Lung (tissue), 12 donors: ENCODE results near the gene C1orf52. TPM values are rescaled to one million over a fixed set of nuclear protein-coding genes. Genes with fewer than 3 reads are reported as not detected.

ENCODE experiments used
- ATAC-seq: fragments of 200-7000 bp; cut with Tn5 transposase; one replicate; pipeline ENCODE4 v1.9.1; 2020; ENCODE audit warnings: moderate number of reproducible peaks; ENCODE audit not compliant: insufficient read depth, low FRiP score
- DNase-seq, 3 donors: peaks; one replicate each; pipeline ENCODE4 v3.0.0-alpha.2; 2013 to 2017
- H3K27ac ChIP-seq, 2 donors: one replicate each; pipeline ENCODE4 v1.5.1; 2013; ENCODE audit warnings: mild to moderate bottlenecking in 2 of 2, moderate library complexity in 2 of 2, control low read depth in 1 of 2, inconsistent platforms in 1 of 2, low read depth in 1 of 2, low read length in 1 of 2
- H3K27me3 ChIP-seq, 3 donors: one replicate each; pipeline ENCODE4 v1.5.1; 2013; ENCODE audit warnings: low read length in 2 of 3; ENCODE audit not compliant: control insufficient read depth in 3 of 3, insufficient read depth in 3 of 3
- H3K36me3 ChIP-seq, 4 donors: one replicate each; pipeline ENCODE4 v1.5.1; 2013; ENCODE audit warnings: low read length in 4 of 4, mild to moderate bottlenecking in 1 of 4, moderate library complexity in 1 of 4; ENCODE audit not compliant: control insufficient read depth in 4 of 4, insufficient read depth in 4 of 4
- H3K4me1 ChIP-seq, 5 donors: one replicate each; pipeline ENCODE4 v1.5.1; 2013; ENCODE audit warnings: low read length in 5 of 5, mild to moderate bottlenecking in 2 of 5, moderate library complexity in 1 of 5; ENCODE audit not compliant: control insufficient read depth in 5 of 5, insufficient read depth in 5 of 5
- H3K4me3 ChIP-seq: one replicate; pipeline ENCODE4 v1.5.1; 2013; ENCODE audit warnings: mild to moderate bottlenecking, control low read depth, moderate library complexity
- H3K9ac ChIP-seq, 2 donors: one replicate each; pipeline ENCODE4 v1.5.1; 2013; ENCODE audit warnings: low read length in 2 of 2, control low read depth in 1 of 2; ENCODE audit not compliant: insufficient read depth in 1 of 2
- H3K9me3 ChIP-seq, 4 donors: one replicate each; pipeline ENCODE4 v1.5.1; 2013; ENCODE audit warnings: low read length in 3 of 4, mild to moderate bottlenecking in 1 of 4, moderate library complexity in 1 of 4; ENCODE audit not compliant: control insufficient read depth in 4 of 4, insufficient read depth in 3 of 4
- CTCF ChIP-seq: IDR thresholded peaks from 2 replicates; pipeline ENCODE4 v1.5.1; 2012; ENCODE audit warnings: mild to moderate bottlenecking; ENCODE audit errors: control extremely low read depth, extremely low read depth
- WGBS, 2 donors: extraction: QIAGEN DNeasy Blood & Tissue Kit; methylation state at CpG; one replicate each; pipeline ENCODE4 v1.1.7; 2013; 5-methylcytosine and 5-hydroxymethylcytosine counted together
- polyA plus RNA-seq, 2 donors: library from polyadenylated mRNA; stranded (reverse); fragments of 200-250 nt; gene quantifications; one replicate each; pipeline ENCODE4 v1.2.1, GENCODE V29; 2013
- total RNA-seq, 2 donors: library from RNA; depleted of rRNA in 1 of 2; stranded (reverse); fragments of >200 nt in 1 of 2; gene quantifications; one replicate each; pipeline ENCODE4 v1.2.1, GENCODE V29; 2014 to 2021
- donor health status: control.
- donor health status: control.
- donor health status: Bipolar disorder and iron deficiency.
- donor health status: healthy.
- donor health status: DM: yes; HTN: yes; CAD: no.

Gene C1orf52
- total and polyA plus RNA-seq, 4 donors: 18.8 to 38.2 (median 28.3) TPM

GRCh38 chr1:85277802-85278201 lies 18.3 kb upstream of the C1orf52 start:
- Histone ChIP-seq H3K9me3 (no peaks in the 10 kb centered on the region), H3K4me3 (no peak overlapping the region), H3K9ac (no peak overlapping the region), H3K4me1 (peaks cover 0 to 21% (median 10%) of the 10 kb centered on the region in 5 donors), H3K36me3 (peaks cover 0 to 2% (median under 1%) of the 10 kb centered on the region in 4 donors), H3K27ac (no peak overlapping the region), H3K27me3 (no peaks in the 10 kb centered on the region)
- 60 to 91% methylated on average over 4 of the region's 4 CpGs for WGBS, 2 donors
- DNase-seq (no peak), ATAC-seq (no peak)
- TF ChIP-seq CTCF: no peak

- Histone ChIP-seq H3K27ac (peak overlapping the region; percentile 78 to 95), H3K4me1 (peaks cover 0 to 21% (median 10%) of the 10 kb centered on the region in 5 donors), H3K27me3 (no peaks in the 10 kb centered on the region), H3K4me3 (peak overlapping the region; percentile 38), H3K9ac (peak overlapping the region; percentile 29 to 75), H3K36me3 (peaks cover 0 to 5% (median under 1%) of the 10 kb centered on the region in 4 donors), H3K9me3 (no peaks in the 10 kb centered on the region)
- no peak for TF ChIP-seq CTCF
- ATAC-seq (no peak), DNase-seq (no peak)
- 62 to 67% methylated on average over 11 of the region's 11 CpGs for WGBS, 2 donors
Measured at GRCh38 chr1:85276978-85277639, 17.6 kb upstream of the C1orf52 start.

- Histone ChIP-seq H3K27me3 (no peaks in the 10 kb centered on the region), H3K4me3 (peak within 1 kb of the TSS; percentile 92), H3K27ac (peak within 1 kb of the TSS; percentile 95 to 96), H3K36me3 (peaks cover 0 to 5% (median under 1%) of the 10 kb centered on the region in 4 donors), H3K9ac (peak within 1 kb of the TSS; percentile 93 to 96), H3K9me3 (no peaks in the 10 kb centered on the region), H3K4me1 (peaks cover 0 to 21% (median 10%) of the 10 kb centered on the region in 5 donors)
- WGBS, 2 donors: 0 to 1% methylated on average over 65 to 78 of the region's 78 CpGs
- no peak for TF ChIP-seq CTCF
- ATAC-seq (peak; percentile 97), DNase-seq (peak; percentile 99)
Measured at GRCh38 chr1:85276215-85276977, 16.9 kb upstream of the C1orf52 start, which contains the start of gene BCL10. Gene BCL10 (minus strand): TSS chr1:85276632. CDS start chr1:85276352, 280 bp downstream.
